Endothelial cell of umbilical vein (primary cell): Measurements from ENCODE around the gene TGM4. TPM values are rescaled to one million over a fixed set of nuclear protein-coding genes. Genes with fewer than 3 reads are reported as not detected.

Experiments used
- BruUV-seq: library from RNA; stranded (reverse); fragments of 400-500 nt; replicated peaks from 2 replicates; lab custom pipeline; 2021; lab: Mats Ljungman, UMichigan
- CTCF ChIA-PET: fragments of 300-600, 350-600 bp; sonication (Branson Sonifier 250); formaldehyde crosslinking; loops from one replicate; lab custom pipeline; 2021; ENCODE audit warnings: antibody characterized with exemption, inconsistent platforms; lab: Charles Lee
- POLR2A ChIA-PET: fragments of 300-600, 350-600 bp; sonication (Branson Sonifier 250); formaldehyde crosslinking; loops from one replicate; lab custom pipeline; 2021; ENCODE audit warnings: antibody characterized with exemption, inconsistent platforms; lab: Charles Lee
- DNase-seq: peaks from one replicate; pipeline ENCODE4 v3.0.0-alpha.2; 2011; ENCODE audit warnings: low read depth, low spot score
- FAIRE-seq: peaks from 2 replicates; lab custom pipeline; 2011; peaks lifted over from hg19 to GRCh38; lab: Jason Lieb, UNC
- H2AFZ ChIP-seq: 2 replicates; pipeline ENCODE4 v1.6.0; 2012; ENCODE audit warnings: low read depth, low read length, control low read depth, inconsistent platforms
- H3K27ac ChIP-seq: 2 replicates; pipeline ENCODE4 v1.5.1; 2011; ENCODE audit warnings: low read depth, mild to moderate bottlenecking, control low read depth, low read length, moderate library complexity; ENCODE audit not compliant: insufficient read depth
- H3K27me3 ChIP-seq, 2 experiments: 2 replicates each; pipeline versions ENCODE4 v1.6.0 to v1.6.1; 2011; ENCODE audit warnings: low read length in 2 of 2, mixed read lengths in 1 of 2; ENCODE audit not compliant: control insufficient read depth in 2 of 2, insufficient read depth in 2 of 2
- H3K36me3 ChIP-seq, 2 experiments: 2 replicates in 1 of 2; 3 replicates in 1 of 2; pipeline ENCODE4 v1.5.1; 2011; ENCODE audit warnings: low read length in 2 of 2, mild to moderate bottlenecking in 1 of 2, moderate library complexity in 1 of 2; ENCODE audit not compliant: control insufficient read depth in 2 of 2, insufficient read depth in 2 of 2; ENCODE audit errors: extremely low read depth in 1 of 2
- H3K4me1 ChIP-seq: 3 replicates; pipeline ENCODE4 v1.5.1; 2011; ENCODE audit warnings: mild to moderate bottlenecking, low read length; ENCODE audit not compliant: control insufficient read depth, insufficient read depth; ENCODE audit errors: extremely low read depth
- H3K4me2 ChIP-seq: 2 replicates; pipeline ENCODE4 v1.6.1; 2011; ENCODE audit warnings: low read length, control low read depth, mixed read lengths; ENCODE audit not compliant: insufficient read depth
- H3K4me3 ChIP-seq, 3 experiments: fragments of 200-600 bp in 1 of 3; sonication (generic), shearing (Covaris generic) in 1 of 3; replicated peaks in 1 of 3; 2 replicates each; pipeline ENCODE4 v1.5.1; 2011 to 2016; ENCODE audit warnings: control low read depth in 3 of 3, low read length in 3 of 3, mild to moderate bottlenecking in 2 of 3, inconsistent platforms in 1 of 3, low read depth in 1 of 3, moderate library complexity in 1 of 3; ENCODE audit not compliant: insufficient read depth in 1 of 3
- H3K79me2 ChIP-seq: 2 replicates; pipeline ENCODE4 v1.6.0; 2012; ENCODE audit warnings: low read length, inconsistent platforms; ENCODE audit not compliant: control insufficient read depth, insufficient read depth
- H3K9ac ChIP-seq: replicated peaks from 2 replicates; pipeline ENCODE3; 2011; ENCODE audit warnings: low read length, control low read depth; ENCODE audit not compliant: insufficient read depth; ENCODE audit errors: extremely low read depth
- H3K9me1 ChIP-seq: replicated peaks from 3 replicates; pipeline ENCODE4 v1.6.0; 2011; ENCODE audit warnings: mild to moderate bottlenecking, low read length; ENCODE audit not compliant: control insufficient read depth, insufficient read depth; ENCODE audit errors: extremely low read depth
- H3K9me3 ChIP-seq: replicated peaks from 2 replicates; pipeline ENCODE4 v1.5.1; 2012; ENCODE audit warnings: low read length, inconsistent platforms; ENCODE audit not compliant: control insufficient read depth, insufficient read depth
- H4K20me1 ChIP-seq: replicated peaks from 2 replicates; pipeline ENCODE3; 2011; ENCODE audit warnings: mild to moderate bottlenecking, low read length; ENCODE audit not compliant: control insufficient read depth, insufficient read depth; ENCODE audit errors: extremely low read depth
- EZH2 ChIP-seq: IDR thresholded peaks from 2 replicates; pipeline ENCODE4 v1.6.1; 2012; ENCODE audit warnings: borderline replicate concordance, low read depth, mild to moderate bottlenecking, moderate library complexity, low read length, inconsistent platforms; ENCODE audit not compliant: severe bottlenecking
- FOS ChIP-seq: IDR thresholded peaks from 2 replicates; pipeline ENCODE4 v1.6.1; 2011; ENCODE audit warnings: mild to moderate bottlenecking, low read length, moderate library complexity, borderline replicate concordance; ENCODE audit not compliant: insufficient read depth
- GATA2 ChIP-seq: IDR thresholded peaks from 2 replicates; pipeline ENCODE4 v1.7.0; 2011; ENCODE audit warnings: low read depth, mild to moderate bottlenecking, moderate library complexity, mixed read lengths, low read length; ENCODE audit not compliant: insufficient read length, insufficient read depth
- JUN ChIP-seq: IDR thresholded peaks from 2 replicates; pipeline ENCODE4 v1.6.1; 2011; ENCODE audit warnings: borderline replicate concordance, low read depth; ENCODE audit not compliant: insufficient read length, insufficient read depth
- MYC ChIP-seq: IDR thresholded peaks from one replicate; pipeline ENCODE4 v1.6.1; 2011; ENCODE audit warnings: mild to moderate bottlenecking, low read depth, low read length
- POLR2A ChIP-seq: IDR thresholded peaks from 2 replicates; pipeline ENCODE4 v1.6.1; 2012; ENCODE audit warnings: low read depth, mild to moderate bottlenecking, control low read depth, low read length
- POLR2AphosphoS5 ChIP-seq: IDR thresholded peaks from 2 replicates; pipeline ENCODE4 v1.6.1; 2012; ENCODE audit warnings: low read depth, mild to moderate bottlenecking, control low read depth, low read length, moderate library complexity; ENCODE audit not compliant: insufficient read depth
- dilution Hi-C: fragments of 300-500 bp; cut with MboI; formaldehyde crosslinking; loops from one replicate; pipeline ENCODE4 v1.15.0; 2019; ENCODE audit warnings: low sequenced_read_pairs; ENCODE audit not compliant: extremely low pct_ligation_motif_present
- intact Hi-C: fragments of 100-400 bp; cut with micrococcal nuclease; formaldehyde crosslinking; loops from one replicate; pipeline ENCODE4 v1.10.0; 2022
- polyA plus RNA-seq, 4 experiments: library from polyadenylated mRNA; depleted of rRNA in 3 of 4; stranded (reverse) in 3 of 4; unstranded in 1 of 4; fragments of >200 nt; gene quantifications; 2 replicates each; pipeline versions ENCODE4 v1.2.1 to v1.2.3, GENCODE V29; 2011 to 2012; ENCODE audit warnings: missing spikeins in 1 of 4
- total RNA-seq: library from RNA; stranded (reverse); gene quantifications from 2 replicates; pipeline ENCODE4 v1.2.3, GENCODE V29; 2021
- TF ChIP-seq, protein P1 (sequence below): IDR thresholded peaks from 2 replicates; pipeline ENCODE4 v1.6.1; 2011; ENCODE audit not compliant: insufficient read depth, insufficient read length
- TF ChIP-seq, protein P2 (sequence below), 2 donors: IDR thresholded peaks; 1 replicate in 1 of 2; 2 replicates in 1 of 2; pipeline ENCODE4 v1.5.1; 2011; ENCODE audit warnings: low read length in 2 of 2, mild to moderate bottlenecking in 2 of 2, moderate library complexity in 2 of 2, control low read depth in 1 of 2, inconsistent platforms in 1 of 2, low read depth in 1 of 2; ENCODE audit not compliant: insufficient read depth in 1 of 2; ENCODE audit errors: extremely low read depth in 1 of 2

Gene TGM4
- total and polyA plus RNA-seq, 2 donors (not counting 3 experiments of a cell fraction or from before 2014, with no cell fraction given) = 0.11 to 0.24 TPM

GRCh38 chr3:44926172-44926571 is 51.8 kb downstream of the TGM4 start:
- BruUV-seq = no TSS peak
- Histone ChIP-seq H3K9me3 (no peaks in the 10 kb centered on the region), H3K79me2 (no peaks in the 10 kb centered on the region), H3K4me1 (no peaks in the 10 kb centered on the region), H3K36me3 (peaks cover 2 to 26% of the 10 kb centered on the region in 2 experiments), H4K20me1 (no peaks in the 10 kb centered on the region), H3K27me3 (no peaks in the 10 kb centered on the region), H3K9ac (no peak overlapping the region), H3K27ac (no peak overlapping the region), H3K4me3 (no peak overlapping the region), H2AFZ (no peak overlapping the region), H3K9me1 (no peaks in the 10 kb centered on the region), H3K4me2 (no peak overlapping the region)
- dilution Hi-C loops (no loop called here), intact Hi-C loops (no loop called here)
- ChIA-PET CTCF (no interaction called here), POLR2A (no interaction called here)
- DNase-seq (no peak), FAIRE-seq (no peak)
- TF ChIP-seq MYC = no peak
- no peak for TF ChIP-seq EZH2
- no peak for TF ChIP-seq POLR2A
- no peak for TF ChIP-seq JUN
- TF ChIP-seq, protein P1, sequence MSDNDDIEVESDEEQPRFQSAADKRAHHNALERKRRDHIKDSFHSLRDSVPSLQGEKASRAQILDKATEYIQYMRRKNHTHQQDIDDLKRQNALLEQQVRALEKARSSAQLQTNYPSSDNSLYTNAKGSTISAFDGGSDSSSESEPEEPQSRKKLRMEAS = no peak
- TF ChIP-seq, protein P2, sequence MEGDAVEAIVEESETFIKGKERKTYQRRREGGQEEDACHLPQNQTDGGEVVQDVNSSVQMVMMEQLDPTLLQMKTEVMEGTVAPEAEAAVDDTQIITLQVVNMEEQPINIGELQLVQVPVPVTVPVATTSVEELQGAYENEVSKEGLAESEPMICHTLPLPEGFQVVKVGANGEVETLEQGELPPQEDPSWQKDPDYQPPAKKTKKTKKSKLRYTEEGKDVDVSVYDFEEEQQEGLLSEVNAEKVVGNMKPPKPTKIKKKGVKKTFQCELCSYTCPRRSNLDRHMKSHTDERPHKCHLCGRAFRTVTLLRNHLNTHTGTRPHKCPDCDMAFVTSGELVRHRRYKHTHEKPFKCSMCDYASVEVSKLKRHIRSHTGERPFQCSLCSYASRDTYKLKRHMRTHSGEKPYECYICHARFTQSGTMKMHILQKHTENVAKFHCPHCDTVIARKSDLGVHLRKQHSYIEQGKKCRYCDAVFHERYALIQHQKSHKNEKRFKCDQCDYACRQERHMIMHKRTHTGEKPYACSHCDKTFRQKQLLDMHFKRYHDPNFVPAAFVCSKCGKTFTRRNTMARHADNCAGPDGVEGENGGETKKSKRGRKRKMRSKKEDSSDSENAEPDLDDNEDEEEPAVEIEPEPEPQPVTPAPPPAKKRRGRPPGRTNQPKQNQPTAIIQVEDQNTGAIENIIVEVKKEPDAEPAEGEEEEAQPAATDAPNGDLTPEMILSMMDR (IDR thresholded peaks at IDR 0.05; ENCODE audit: extremely low read depth in 1 of 2, insufficient read depth in 1 of 2, low read depth in 1 of 2, low read length in 2 of 2) = no peak
- TF ChIP-seq FOS = no peak
- TF ChIP-seq POLR2AphosphoS5 = no peak
- no peak for TF ChIP-seq GATA2
